ENCODE results near the gene DIAPH2.

DIAPH2 gene

DNA sequence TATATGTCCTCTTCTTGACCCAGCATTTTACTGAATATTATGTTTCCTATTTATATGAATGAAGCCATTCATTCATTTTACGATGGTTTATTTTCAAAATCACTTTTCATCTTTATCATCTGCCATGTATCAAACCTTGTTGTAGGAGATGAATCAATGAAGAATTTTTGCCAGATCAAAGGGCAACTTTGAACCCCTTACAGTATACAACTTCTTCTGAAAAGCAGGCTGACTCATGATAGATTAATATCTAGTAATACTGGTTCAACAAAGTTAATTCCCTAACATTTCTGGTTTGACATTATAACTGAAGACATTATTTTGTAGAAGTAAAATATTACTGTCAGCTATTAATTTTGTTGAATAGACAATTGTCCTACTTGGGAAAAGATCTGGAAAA lies 425.1 kb downstream of the DIAPH2 start:
- Histone ChIP-seq H3F3A (ENCODE audit: low read depth) (no peaks in the 10 kb centered on the region), H2AFZ (ENCODE audit: low read length) (no peak overlapping the region), H3K4me3 (ENCODE audit: low read length, poor library complexity, severe bottlenecking) (no peak overlapping the region), H3K36me3 (ENCODE audit: insufficient read depth, low read length) (no peaks in the 10 kb centered on the region), H3K27me3 (ENCODE audit: insufficient read depth, low read length, poor library complexity, severe bottlenecking) (no peaks in the 10 kb centered on the region), H3K9ac (ENCODE audit: low read depth, low read length, poor library complexity, severe bottlenecking) (no peak overlapping the region), H3K4me1 (ENCODE audit: insufficient read depth, low read length, poor library complexity, severe bottlenecking) (no peaks in the 10 kb centered on the region), H3K4me2 (ENCODE audit: low read depth, low read length, poor library complexity, severe bottlenecking) (no peak overlapping the region), H3K79me2 (ENCODE audit: insufficient read depth, low read length) (no peaks in the 10 kb centered on the region), H3K9me2 (replicated peaks; ENCODE audit: low read depth, low read length) (no peaks in the 10 kb centered on the region), H4K20me1 (ENCODE audit: insufficient read depth, low read length, poor library complexity, severe bottlenecking) (no peaks in the 10 kb centered on the region), H3K9me3 (ENCODE audit: insufficient read depth, low read depth, low read length) (no peaks in the 10 kb centered on the region)
- TF ChIP-seq, protein P1, sequence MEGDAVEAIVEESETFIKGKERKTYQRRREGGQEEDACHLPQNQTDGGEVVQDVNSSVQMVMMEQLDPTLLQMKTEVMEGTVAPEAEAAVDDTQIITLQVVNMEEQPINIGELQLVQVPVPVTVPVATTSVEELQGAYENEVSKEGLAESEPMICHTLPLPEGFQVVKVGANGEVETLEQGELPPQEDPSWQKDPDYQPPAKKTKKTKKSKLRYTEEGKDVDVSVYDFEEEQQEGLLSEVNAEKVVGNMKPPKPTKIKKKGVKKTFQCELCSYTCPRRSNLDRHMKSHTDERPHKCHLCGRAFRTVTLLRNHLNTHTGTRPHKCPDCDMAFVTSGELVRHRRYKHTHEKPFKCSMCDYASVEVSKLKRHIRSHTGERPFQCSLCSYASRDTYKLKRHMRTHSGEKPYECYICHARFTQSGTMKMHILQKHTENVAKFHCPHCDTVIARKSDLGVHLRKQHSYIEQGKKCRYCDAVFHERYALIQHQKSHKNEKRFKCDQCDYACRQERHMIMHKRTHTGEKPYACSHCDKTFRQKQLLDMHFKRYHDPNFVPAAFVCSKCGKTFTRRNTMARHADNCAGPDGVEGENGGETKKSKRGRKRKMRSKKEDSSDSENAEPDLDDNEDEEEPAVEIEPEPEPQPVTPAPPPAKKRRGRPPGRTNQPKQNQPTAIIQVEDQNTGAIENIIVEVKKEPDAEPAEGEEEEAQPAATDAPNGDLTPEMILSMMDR (conservative IDR thresholded peaks at IDR 0.05; ENCODE audit: low read length): no peak
- TF ChIP-seq EZH2phosphoT487 (IDR thresholded peaks at IDR 0.05; ENCODE audit: borderline replicate concordance): no peak

DNA sequence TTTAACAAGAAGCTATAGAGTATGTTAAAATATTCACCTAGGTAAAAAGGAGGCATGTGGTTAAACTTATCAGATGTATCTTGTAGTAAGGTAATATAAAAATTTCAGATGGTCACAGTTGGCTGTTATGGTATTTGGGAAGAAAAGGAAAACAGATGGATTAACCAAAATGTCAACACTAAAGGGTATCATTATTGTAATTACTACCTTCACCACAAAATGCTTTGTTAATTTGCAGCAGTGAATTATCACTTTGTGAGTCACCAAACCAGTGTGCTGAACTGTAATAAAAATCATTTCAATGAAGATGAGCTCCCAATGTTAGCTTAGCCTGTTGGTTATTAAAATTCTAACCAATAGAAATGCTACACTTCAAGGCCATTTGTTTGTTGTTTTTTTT lies 432.9 kb downstream of the DIAPH2 start:
- H3K9me3 ChIP-seq (ENCODE audit: insufficient read depth, low read depth, low read length): no peaks in the 10 kb centered on the region
- no peak overlapping the region for H3K4me3 ChIP-seq (ENCODE audit: low read length, poor library complexity, severe bottlenecking)
- no peak overlapping the region for H3K9ac ChIP-seq (ENCODE audit: low read depth, low read length, poor library complexity, severe bottlenecking)
- H3K79me2 ChIP-seq (ENCODE audit: insufficient read depth, low read length): no peaks in the 10 kb centered on the region
- H2AFZ ChIP-seq (ENCODE audit: low read length): no peak overlapping the region
- no peaks in the 10 kb centered on the region for H3K36me3 ChIP-seq (ENCODE audit: insufficient read depth, low read length)
- H3F3A ChIP-seq (ENCODE audit: low read depth): no peaks in the 10 kb centered on the region
- TF ChIP-seq EZH2phosphoT487 (IDR thresholded peaks at IDR 0.05; ENCODE audit: borderline replicate concordance): no peak
- TF ChIP-seq, protein P1 (conservative IDR thresholded peaks at IDR 0.05; ENCODE audit: low read length): no peak
- H4K20me1 ChIP-seq (ENCODE audit: insufficient read depth, low read length, poor library complexity, severe bottlenecking): no peaks in the 10 kb centered on the region
- no peaks in the 10 kb centered on the region for H3K9me2 ChIP-seq (replicated peaks; ENCODE audit: low read depth, low read length)
- no peaks in the 10 kb centered on the region for H3K27me3 ChIP-seq (ENCODE audit: insufficient read depth, low read length, poor library complexity, severe bottlenecking)
- no peak overlapping the region for H3K4me2 ChIP-seq (ENCODE audit: low read depth, low read length, poor library complexity, severe bottlenecking)
- H3K4me1 ChIP-seq (ENCODE audit: insufficient read depth, low read length, poor library complexity, severe bottlenecking): no peaks in the 10 kb centered on the region

DNA sequence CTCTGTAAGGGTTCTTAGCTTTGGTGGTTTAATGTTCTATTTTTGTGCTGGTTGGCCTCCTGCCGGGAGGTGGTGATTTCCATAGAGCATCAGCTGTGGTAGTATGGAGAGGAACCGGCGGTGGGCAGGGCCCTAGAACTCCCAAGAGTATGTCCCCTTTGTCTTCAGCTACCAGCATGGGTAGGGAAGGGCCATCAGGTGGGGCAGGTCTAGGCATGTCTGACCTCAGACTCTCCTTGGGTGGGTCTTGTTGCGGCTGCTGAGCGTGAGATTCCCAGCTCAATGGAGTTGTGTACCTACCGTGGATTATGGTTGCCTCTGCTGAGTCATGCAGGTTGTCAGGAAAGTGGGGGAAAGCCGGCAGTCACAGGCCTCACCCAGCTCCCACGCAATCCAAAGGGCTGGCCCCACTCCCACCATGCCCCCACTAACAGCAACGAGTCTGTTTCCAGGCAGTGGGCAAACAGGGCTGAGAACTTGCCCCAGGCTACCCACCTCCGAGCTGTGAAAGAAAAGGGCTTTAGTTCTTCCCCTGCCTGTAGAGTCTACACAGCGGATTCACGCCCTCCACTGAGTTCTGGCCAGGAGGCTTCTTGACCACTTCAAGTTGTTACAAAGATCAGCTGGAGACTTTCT lies 434.9 kb downstream of the DIAPH2 start:
- TF ChIP-seq, protein P1 (conservative IDR thresholded peaks at IDR 0.05; ENCODE audit: low read length): no peak
- TF ChIP-seq EZH2phosphoT487 (IDR thresholded peaks at IDR 0.05; ENCODE audit: borderline replicate concordance): no peak
- no peaks in the 10 kb centered on the region for H3K27me3 ChIP-seq (ENCODE audit: insufficient read depth, low read length, poor library complexity, severe bottlenecking)
- H3K4me2 ChIP-seq (ENCODE audit: low read depth, low read length, poor library complexity, severe bottlenecking): no peak overlapping the region
- H4K20me1 ChIP-seq (ENCODE audit: insufficient read depth, low read length, poor library complexity, severe bottlenecking): no peaks in the 10 kb centered on the region
- H2AFZ ChIP-seq (ENCODE audit: low read length): no peak overlapping the region
- no peaks in the 10 kb centered on the region for H3K36me3 ChIP-seq (ENCODE audit: insufficient read depth, low read length)
- no peak overlapping the region for H3K4me3 ChIP-seq (ENCODE audit: low read length, poor library complexity, severe bottlenecking)
- H3K9me3 ChIP-seq (ENCODE audit: insufficient read depth, low read depth, low read length): no peaks in the 10 kb centered on the region
- no peak overlapping the region for H3K9ac ChIP-seq (ENCODE audit: low read depth, low read length, poor library complexity, severe bottlenecking)
- no peaks in the 10 kb centered on the region for H3K9me2 ChIP-seq (replicated peaks; ENCODE audit: low read depth, low read length)
- no peaks in the 10 kb centered on the region for H3K4me1 ChIP-seq (ENCODE audit: insufficient read depth, low read length, poor library complexity, severe bottlenecking)
- no peaks in the 10 kb centered on the region for H3F3A ChIP-seq (ENCODE audit: low read depth)
- no peaks in the 10 kb centered on the region for H3K79me2 ChIP-seq (ENCODE audit: insufficient read depth, low read length)
